GM21515 (cell line): Measurements from ENCODE around the gene CRAMP1.

Source experiments
- ATAC-seq: cut with Tn5 transposase; IDR thresholded peaks from one replicate; pipeline ENCODE4 v1.9.1; 2021; ENCODE audit not compliant: unreplicated experiment

Gene CRAMP1

DNA sequence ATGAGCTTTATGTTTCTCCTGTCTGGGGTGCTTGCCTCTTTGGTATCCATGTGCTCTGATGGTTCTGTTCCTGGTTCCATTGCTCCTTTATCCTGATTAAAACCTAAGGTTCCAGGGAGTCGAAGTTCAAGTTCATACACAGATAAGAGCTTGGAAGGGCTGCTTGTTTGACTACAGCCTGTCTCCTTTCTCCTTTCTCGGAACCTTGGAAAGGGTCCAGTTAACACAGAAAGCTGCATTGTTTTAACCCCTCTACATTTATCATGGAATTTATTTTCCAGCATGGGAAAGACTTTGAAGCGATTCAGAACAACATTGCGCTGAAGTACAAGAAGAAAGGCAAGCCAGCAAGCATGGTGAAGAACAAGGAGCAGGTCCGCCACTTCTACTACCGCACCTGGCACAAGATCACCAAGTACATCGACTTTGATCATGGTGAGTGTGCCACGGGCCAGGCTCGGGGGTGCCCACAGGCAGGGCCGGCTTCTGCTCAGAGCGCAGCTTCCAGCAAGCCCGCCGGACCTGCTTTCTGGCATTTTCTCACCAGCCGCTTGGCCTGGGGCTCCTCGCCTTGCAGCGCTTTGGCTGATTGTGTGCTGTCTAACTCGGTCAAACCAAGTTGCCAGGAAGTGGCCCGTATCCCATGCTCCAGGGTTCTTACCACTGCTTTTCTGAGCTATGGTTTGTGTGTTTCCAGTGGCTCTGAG lies 19.9 kb downstream of the CRAMP1 start:
- no peak for ATAC-seq

- ATAC-seq = no peak
Measured at GRCh38 chr16:1632638-1632970, 20.4 kb downstream of the CRAMP1 start.

- ATAC-seq = no peak
Measured at GRCh38 chr16:1633310-1633709, 21.1 kb downstream of the CRAMP1 start.

DNA sequence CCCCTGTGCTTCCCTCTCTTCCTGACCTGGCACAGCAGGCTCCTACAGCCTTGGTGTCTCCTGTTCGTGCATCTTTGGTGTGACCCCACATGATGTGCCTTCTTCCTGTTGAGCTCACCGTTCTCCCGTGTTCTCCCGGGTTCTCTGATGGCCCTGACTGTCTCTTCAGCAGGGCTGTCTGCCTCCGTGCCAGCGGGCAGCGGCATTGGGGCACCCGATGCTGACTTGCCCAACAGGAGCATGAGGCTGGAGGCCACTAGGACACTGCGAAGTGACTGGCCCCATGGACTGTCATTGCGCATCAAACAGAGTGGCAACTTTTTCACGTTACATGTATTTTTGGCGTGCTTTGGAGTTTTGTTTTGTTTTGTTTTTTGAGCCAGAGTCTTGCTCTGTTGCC lies 22.4 kb downstream of the CRAMP1 start:
- no peak for ATAC-seq

GRCh38 chr16:1635070-1635469 lies 22.9 kb downstream of the CRAMP1 start:
- no peak for ATAC-seq

- ATAC-seq = no peak
Measured at GRCh38 chr16:1637526-1637925, 25.4 kb downstream of the CRAMP1 start.

- ATAC-seq = no peak
Measured at GRCh38 chr16:1638757-1639156, 26.6 kb downstream of the CRAMP1 start.

- no peak for ATAC-seq
Measured at GRCh38 chr16:1639282-1639681, 27.1 kb downstream of the CRAMP1 start.

DNA sequence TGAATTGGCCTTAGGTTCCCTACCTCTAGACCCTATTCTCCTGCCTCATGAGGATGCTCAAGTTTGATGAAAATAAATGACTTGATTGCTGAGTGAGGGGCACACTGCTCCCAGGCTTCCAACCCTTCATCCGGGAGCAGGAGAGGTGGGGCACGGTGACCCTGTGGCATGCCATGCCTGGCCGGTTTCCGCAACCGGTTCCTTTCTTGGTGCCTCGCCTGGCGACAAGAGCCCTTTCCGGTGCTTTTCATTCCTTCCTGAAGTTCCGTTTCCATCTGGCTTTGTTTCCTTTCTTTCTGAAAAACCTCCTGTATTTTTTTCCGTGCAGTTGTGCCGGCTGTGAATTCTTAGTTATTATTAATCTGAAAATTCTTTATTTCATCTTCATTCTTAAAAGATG lies 27.7 kb downstream of the CRAMP1 start:
- no peak for ATAC-seq

- ATAC-seq = no peak
Measured at GRCh38 chr16:1640261-1640941, 28.2 kb downstream of the CRAMP1 start.

- ATAC-seq = no peak
Measured at GRCh38 chr16:1641261-1641660, 29.1 kb downstream of the CRAMP1 start.

DNA sequence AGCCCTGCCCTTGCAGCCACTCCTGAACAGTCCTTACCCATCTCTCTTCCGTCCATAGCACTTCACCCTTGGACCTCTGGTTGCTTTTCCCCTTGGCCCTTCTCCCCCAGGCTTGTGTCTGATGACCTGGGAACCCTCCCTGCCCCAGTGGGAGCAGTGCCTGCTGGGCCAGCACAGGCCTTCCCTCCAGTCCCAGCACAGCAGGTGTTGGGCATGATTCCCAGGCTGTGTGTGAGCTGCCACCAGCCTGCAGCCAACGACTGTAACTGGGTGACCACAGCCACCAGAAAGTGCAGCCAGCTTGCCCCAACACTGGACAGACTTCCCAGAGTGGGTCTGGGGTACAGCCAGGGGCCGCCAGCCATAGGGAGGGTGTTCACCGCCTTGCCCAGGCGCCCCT lies 30.0 kb downstream of the CRAMP1 start:
- ATAC-seq = no peak

DNA sequence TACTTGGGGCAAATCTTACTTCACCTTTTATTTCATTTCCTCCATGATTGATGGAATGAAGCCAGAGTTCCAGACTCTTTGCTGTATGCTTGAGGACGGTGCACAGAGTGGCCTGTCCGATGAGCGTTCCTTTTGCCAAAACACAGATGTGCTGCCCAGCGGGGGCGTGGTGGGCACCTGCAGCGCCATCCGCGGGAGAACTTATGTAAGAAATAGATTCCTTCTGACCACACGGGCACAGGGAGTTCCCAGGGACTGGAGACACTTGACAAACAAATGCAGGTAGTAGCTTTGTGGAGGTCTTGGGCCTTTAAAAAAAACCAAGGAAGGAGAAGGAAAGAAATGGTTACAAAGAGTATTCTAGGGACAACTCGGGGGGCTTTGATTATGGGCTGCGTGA lies 30.6 kb downstream of the CRAMP1 start:
- no peak for ATAC-seq

- ATAC-seq = no peak
Measured at GRCh38 chr16:1643521-1643920, 31.4 kb downstream of the CRAMP1 start.

DNA sequence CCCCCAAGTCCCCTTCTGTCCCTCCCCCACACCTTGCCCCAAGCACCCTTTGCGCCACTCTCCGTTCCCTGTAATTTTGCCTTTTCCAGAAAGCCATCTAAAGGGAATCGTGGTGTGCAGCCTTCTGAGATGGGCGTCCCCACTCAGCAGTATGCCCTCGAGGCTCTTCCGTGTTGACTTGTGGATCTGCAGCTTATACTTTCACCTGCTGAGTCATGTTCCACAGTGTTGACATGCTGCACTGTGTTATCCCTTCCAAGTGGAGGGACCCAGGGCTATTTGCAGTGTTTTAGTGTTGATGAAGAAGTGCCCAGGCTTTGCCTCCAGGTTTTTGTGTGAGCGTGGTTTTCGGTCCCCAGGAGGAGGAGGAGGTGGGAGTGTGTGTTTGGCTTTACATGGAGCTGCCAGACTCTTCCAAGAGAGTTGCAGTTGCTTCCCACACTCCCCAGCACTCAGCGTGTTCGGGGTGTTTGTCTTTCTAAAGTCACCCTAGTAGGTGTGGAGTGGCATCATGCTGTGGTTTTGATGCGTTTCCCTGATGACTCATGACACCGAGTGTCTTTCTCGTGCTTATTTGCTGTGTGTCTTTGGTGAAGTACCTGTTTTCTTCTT lies 33.9 kb downstream of the CRAMP1 start:
- no peak for ATAC-seq

- ATAC-seq = no peak
Measured at GRCh38 chr16:1647856-1648255, 35.7 kb downstream of the CRAMP1 start.

- no peak for ATAC-seq
Measured at GRCh38 chr16:1650131-1650530, 38.0 kb downstream of the CRAMP1 start.

DNA sequence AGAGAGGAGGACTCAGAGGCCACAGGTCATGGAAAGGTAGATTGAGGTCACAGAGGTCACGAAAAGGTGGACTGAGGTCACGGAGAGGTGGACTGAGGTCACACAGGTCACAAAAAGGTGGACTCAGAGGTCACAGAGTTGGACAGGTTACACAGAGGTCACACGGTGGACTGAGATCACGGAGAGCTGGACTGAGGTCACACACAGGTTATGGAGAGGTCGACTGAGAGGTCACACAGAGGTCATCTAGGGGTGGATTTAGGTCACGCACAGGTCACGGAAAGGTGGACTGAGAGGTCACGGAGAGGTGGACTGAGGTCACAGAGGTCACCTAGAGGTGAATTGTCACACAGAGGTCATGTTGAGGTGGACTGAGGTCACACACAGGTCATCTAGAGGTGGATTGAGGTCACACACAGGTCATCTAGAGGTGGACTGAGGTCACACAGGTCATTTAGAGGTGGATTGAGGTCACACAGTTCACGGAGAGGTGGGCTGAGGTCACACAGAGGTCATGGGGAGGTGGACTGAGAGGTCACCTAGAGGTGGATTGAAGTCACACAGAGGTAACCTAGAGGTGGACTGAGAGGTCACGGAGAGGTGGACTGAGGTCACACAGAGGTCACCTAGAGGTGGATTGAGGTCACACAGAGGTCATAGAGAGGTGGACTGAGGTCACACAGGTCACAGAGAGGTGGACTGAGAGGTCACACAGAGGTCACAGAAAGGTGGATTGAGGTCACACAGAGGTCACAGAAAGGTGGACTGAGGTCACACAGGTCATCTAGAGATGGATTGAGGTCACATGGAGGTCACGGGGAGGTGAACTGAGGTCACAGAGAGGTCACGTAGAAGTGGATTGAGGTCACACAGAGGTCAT lies 39.2 kb downstream of the CRAMP1 start:
- no peak for ATAC-seq

- no peak for ATAC-seq
Measured at GRCh38 chr16:1651974-1652312, 39.8 kb downstream of the CRAMP1 start.

DNA sequence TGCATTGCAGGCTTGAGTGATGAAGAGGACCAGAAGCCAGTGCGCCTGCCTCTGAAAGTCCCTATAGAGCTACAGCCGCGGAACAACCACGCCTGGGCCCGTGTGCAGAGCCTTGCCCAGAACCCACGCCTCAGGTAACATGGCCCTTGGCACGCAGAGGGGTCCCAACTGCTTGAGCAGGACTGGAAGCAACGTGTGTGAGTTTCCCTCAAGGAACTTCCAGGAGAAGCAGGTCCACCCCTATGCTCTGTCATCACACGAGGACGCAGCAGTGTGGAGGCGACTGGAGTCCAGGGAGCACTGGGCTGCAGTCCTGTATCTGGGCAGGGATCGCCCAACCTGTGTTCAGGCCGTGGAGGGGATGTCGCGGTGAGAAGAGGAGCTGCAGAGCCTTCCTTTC lies 40.9 kb downstream of the CRAMP1 start:
- no peak for ATAC-seq

- ATAC-seq = no peak
Measured at GRCh38 chr16:1654505-1655268, 42.5 kb downstream of the CRAMP1 start.
